ENCODE data around the gene ERGIC1. TPM values are rescaled to one million over a fixed set of nuclear protein-coding genes. Genes with fewer than 3 reads are reported as not detected.

Gene ERGIC1
- total and polyA plus RNA-seq, 10 of the 15 experiments (the other 5 are each of a cell fraction or from before 2014, with no cell fraction given) = 8.8 to 104 (median 76.3) TPM

- in situ Hi-C loops (cut with MboI) (no loop called here), intact Hi-C loops (cut with micrococcal nuclease; ENCODE audit: unreplicated experiment) (no loop called here)
- TF ChIP-seq HCFC1 (IDR thresholded peaks at IDR 0.05; ENCODE audit: low read length) (no peak), CTCF (IDR thresholded peaks at IDR 0.05 in 2 of 3, conservative IDR thresholded peaks at IDR 0.05 in 1 of 3; ENCODE audit: control insufficient read depth in 2 of 3, extremely low read depth in 1 of 3, insufficient read depth in 1 of 3, low read depth in 3 of 3, low read length in 3 of 3) (no peak), WRNIP1 (IDR thresholded peaks at IDR 0.05; ENCODE audit: borderline replicate concordance, low read depth, low read length) (no peak), IKZF2 (IDR thresholded peaks at IDR 0.05) (no peak), ASH2L (IDR thresholded peaks at IDR 0.05; ENCODE audit: borderline replicate concordance, low read depth) (no peak), POLR2AphosphoS5 (IDR thresholded peaks at IDR 0.05; ENCODE audit: low read length) (no peak), ATF7 (IDR thresholded peaks at IDR 0.05; ENCODE audit: low read depth) (no peak), EP300 (IDR thresholded peaks at IDR 0.05; ENCODE audit: borderline replicate concordance in 1 of 2, control insufficient read depth in 1 of 2, low read depth in 2 of 2, low read length in 2 of 2) (no peak), TARDBP (IDR thresholded peaks at IDR 0.05; ENCODE audit: borderline replicate concordance) (no peak), MLLT1 (IDR thresholded peaks at IDR 0.05) (no peak), SUPT20H (IDR thresholded peaks at IDR 0.05; ENCODE audit: borderline replicate concordance, control insufficient read depth, low read depth, low read length) (no peak)
- Histone ChIP-seq H2AFZ (ENCODE audit: control insufficient read depth, low read depth, low read length) (no peak overlapping the region), H3K27ac (ENCODE audit: control insufficient read depth, insufficient read depth) (no peak overlapping the region), H3K79me2 (ENCODE audit: control insufficient read depth, insufficient read depth, low read length) (no peaks in the 10 kb centered on the region), H3K4me1 (ENCODE audit: control insufficient read depth, insufficient read depth, low read length) (peaks cover 28% of the 10 kb centered on the region), H3K4me3 (no peak overlapping the region), H4K20me1 (ENCODE audit: control insufficient read depth, insufficient read depth) (no peaks in the 10 kb centered on the region), H3K36me3 (ENCODE audit: control insufficient read depth in 2 of 2, insufficient read depth in 2 of 2, low read length in 1 of 2) (no peaks in the 10 kb centered on the region), H3K4me2 (ENCODE audit: control insufficient read depth, insufficient read depth) (no peak overlapping the region), H3K27me3 (replicated peaks in 1 of 2; ENCODE audit: control insufficient read depth in 2 of 2, insufficient read depth in 2 of 2, low read length in 1 of 2) (no peaks in the 10 kb centered on the region), H3K9ac (ENCODE audit: control insufficient read depth, insufficient read depth, low read length) (no peak overlapping the region), H3K9me3 (replicated peaks; ENCODE audit: control insufficient read depth, insufficient read depth, low read length) (peaks cover 5% of the 10 kb centered on the region; the same call in 2 of the 3 replicates)
- ATAC-seq (no peak), FAIRE-seq (no peak), DNase-seq (ENCODE audit: low read depth, low spot score) (no peak)
- CTCF ChIA-PET = interaction anchor here (0.6 to 1.3 kb wide), 3 partner anchors 8 to 79 kb away, joined by 3 to 4 read pairs (median 3); no protein-coding TSS in a partner anchor
- SMC1A ChIA-PET (ENCODE audit: uncharacterized antibody, unreplicated experiment) = no interaction called here
- POLR2A ChIA-PET = interaction anchor here (0.6 kb wide), 1 partner anchor 748 kb away, joined by 3 read pairs; no protein-coding TSS in a partner anchor
- no TSS peak for BruUV-seq (replicated peaks)
- RAD21 ChIA-PET (ENCODE audit: unreplicated experiment) = interaction anchor here (0.7 kb wide), 1 partner anchor 951 kb away, joined by 3 read pairs; no protein-coding TSS in a partner anchor
- WGBS (ENCODE audit: insufficient coverage, insufficient replicate concordance, low lambda C conversion rate, missing lambda C conversion rate) = 85% methylated on average over 13 of the region's 13 CpGs
Measured at GRCh38 chr5:172795318-172795977, 38.6 kb upstream of the ERGIC1 start.
